ENCODE results near the gene CEP63.

Gene CEP63

DNA sequence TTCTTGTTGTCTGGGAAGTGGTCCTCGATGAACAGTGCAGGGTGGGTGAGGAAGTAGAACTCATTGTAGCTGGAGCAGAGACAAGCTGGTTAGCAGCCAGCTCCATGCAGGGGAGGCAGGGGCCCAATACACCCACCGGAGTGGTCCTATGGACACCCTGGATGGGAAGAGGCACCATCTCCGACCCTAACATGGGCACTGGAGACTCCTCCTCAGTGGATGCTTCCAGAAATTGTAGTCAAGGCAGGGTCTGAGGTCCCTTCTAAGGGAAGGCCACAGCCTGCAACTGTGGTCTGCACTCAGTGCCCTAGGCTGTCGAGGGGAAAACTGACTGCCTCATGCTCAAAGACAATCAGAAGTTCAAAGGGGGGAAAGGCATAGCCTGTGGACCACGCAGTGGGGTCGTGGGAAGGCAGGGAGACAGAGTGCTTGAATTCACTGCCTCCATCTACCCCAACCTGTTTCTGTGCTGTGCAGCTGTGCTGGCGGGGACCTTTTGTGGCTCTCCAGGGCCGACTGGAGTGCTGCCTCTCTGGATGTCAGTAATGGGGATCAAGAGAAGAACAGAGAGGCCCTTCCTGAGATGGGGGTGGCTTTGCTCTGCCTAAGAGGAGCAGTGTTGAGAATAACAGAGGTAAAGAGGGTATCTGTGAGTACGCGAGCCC, 123.0 kb downstream of the CEP63 start:
- no peak for DNase-seq (ENCODE audit: low read depth)

- DNase-seq (ENCODE audit: low read depth), result no peak
These were observed 124.1 kb downstream of the CEP63 start for GRCh38 chr3:134609821-134610431.

GRCh38 chr3:134610432-134611385, 124.9 kb downstream of the CEP63 start:
- no peak for DNase-seq (ENCODE audit: low read depth)

- DNase-seq (ENCODE audit: low read depth), result no peak
These were observed 125.7 kb downstream of the CEP63 start for GRCh38 chr3:134611516-134611915.

GRCh38 chr3:134613006-134613520, 127.2 kb downstream of the CEP63 start:
- no peak for DNase-seq (ENCODE audit: low read depth)

DNA sequence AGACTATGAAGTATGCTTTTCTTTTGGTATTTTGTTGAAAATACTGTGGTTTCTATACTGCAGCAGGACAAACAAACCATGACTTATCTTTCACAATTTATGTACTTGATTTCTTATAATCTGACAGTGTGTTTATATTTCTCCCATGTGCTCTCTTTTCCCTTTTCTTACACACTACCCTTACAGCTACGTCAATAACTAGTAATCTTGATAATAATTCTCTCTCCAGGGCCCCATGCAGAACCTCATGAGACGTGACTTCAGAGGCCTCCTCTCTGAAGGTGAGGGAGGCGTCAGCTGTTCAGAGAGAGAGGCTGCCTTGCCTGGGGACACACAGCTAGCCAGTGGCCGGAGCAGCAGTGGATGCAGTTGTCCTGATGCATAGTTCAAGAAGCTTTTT, 129.1 kb downstream of the CEP63 start:
- no peak for DNase-seq (ENCODE audit: low read depth)

DNA sequence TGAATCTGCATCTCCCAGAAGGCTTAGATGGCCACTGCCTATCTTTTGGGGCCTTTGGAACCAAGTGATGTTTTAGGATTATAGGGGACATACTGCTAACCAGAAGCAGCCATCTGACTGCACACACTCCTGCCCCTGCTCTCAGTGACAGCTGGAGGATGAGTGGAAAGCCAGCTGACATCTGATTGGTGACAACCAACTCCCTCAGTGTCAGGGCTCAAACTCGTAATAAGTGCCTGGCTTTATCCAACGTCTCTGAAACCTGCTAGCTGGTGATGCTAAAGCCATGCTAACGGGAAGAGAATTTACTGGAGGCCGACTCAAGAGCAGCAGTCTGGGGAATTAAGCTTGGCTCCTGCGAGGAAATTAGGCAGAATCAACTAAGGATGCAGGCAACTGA, 129.9 kb downstream of the CEP63 start:
- no peak for DNase-seq (ENCODE audit: low read depth)

- DNase-seq (ENCODE audit: low read depth), result no peak
These were observed 132.0 kb downstream of the CEP63 start for GRCh38 chr3:134617608-134618477.

- no peak for DNase-seq (ENCODE audit: low read depth)
These were observed 132.8 kb downstream of the CEP63 start for GRCh38 chr3:134618478-134619300.

- DNase-seq (ENCODE audit: low read depth), result no peak
These were observed 133.4 kb downstream of the CEP63 start for GRCh38 chr3:134619301-134619615.

GRCh38 chr3:134619884-134620445, 134.1 kb downstream of the CEP63 start:
- DNase-seq (ENCODE audit: low read depth), result no peak

DNA sequence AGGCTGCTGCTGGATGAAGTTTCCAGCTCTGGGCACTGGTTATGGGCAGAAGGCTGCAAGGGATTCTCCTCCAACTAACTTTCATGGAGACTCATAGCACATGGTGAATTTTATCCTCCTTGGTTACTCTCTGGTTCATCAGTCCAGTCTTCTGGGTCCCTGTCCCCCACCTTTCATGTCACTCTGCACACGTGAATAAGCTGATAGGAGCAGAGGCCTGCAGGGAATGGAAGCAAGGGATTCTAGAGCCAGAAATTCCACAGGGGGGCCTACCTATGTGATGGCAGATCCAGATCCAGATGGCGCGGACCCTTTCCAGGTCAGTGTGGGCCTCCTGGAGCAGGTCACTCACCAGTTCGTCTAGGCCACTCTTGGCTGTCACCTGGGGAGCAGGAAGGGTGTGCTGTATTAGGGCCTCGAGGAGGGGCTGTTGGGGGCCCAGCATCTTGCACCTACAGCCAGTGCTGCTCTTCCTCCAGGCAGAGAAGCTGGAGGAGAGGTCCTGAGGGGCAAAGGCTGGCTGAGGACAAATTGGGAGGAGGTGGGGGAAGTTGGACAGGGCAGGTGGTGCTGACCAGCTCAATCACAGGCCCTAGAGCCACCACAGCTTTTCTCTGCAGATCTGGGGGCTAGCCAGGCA, 134.7 kb downstream of the CEP63 start:
- no peak for DNase-seq (ENCODE audit: low read depth)

DNA sequence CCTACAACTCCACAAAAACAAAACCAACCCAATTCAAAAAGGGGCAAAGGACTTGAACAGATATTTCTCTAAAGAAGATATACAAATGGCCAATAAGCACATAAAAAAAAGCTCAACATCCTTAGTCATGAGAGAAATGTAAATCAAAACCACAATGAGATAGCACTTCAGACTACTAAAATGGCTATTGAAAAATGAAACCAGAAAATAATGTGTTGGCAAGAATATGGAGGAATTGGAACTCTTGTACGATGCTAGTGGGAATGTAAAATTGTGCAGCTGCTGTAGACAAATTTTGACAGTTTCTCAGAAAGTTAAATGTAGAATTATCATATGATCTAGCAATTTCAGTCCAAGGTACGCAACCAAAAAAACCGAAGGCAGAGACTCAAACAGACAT, 136.0 kb downstream of the CEP63 start:
- no peak for DNase-seq (ENCODE audit: low read depth)

DNA sequence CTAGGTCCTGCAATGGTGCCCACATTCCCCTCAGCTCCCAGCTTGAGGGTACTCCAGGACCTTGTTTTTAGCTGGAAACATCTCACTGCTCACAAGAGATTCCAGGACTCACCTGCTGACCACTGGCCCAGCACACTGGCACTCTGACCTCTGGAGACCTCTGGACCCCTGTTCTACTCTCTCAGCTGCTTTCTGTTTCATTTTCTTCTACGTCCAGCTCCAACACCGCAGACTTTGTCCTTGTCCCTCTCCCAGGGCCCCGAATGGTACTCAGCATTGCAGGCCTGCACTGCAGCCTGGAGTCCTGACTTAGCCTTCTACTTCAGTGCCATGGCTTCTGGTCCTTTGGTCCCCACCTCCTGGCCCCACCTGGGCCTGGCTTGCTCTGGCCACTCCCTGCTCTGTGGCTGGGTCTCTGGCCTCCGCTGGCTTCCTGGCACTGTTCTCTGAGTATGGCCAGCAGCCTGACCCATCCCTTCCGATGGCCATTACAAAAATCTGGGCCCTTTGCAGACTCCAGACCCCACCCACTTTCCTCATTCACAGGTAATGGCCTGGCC, 137.0 kb downstream of the CEP63 start:
- no peak for DNase-seq (ENCODE audit: low read depth)

- DNase-seq (ENCODE audit: low read depth), result no peak
These were observed 137.9 kb downstream of the CEP63 start for GRCh38 chr3:134623615-134624245.

All from stimulated activated CD4-positive, alpha-beta T cell treated with anti-CD3 and anti-CD28 coated beads, Interleukin-2, amount 100 ng/mL, for 4 hours (primary cell).